Neuron (in vitro differentiated cells): ENCODE measurements around the gene TSPAN18.

Source experiments
- H2AFZ ChIP-seq: one replicate; pipeline ENCODE4 v1.6.1; 2013; ENCODE audit warnings: low read depth, mild to moderate bottlenecking, inconsistent platforms, low read length, moderate library complexity
- H3K27me3 ChIP-seq: one replicate; pipeline ENCODE4 v1.6.1; 2013; ENCODE audit warnings: low read length; ENCODE audit not compliant: insufficient read depth
- H3K36me3 ChIP-seq: one replicate; pipeline ENCODE4 v1.6.1; 2013; ENCODE audit warnings: low read length; ENCODE audit not compliant: insufficient read depth
- H3K4me1 ChIP-seq: one replicate; pipeline ENCODE4 v1.6.1; 2013; ENCODE audit warnings: low read length; ENCODE audit not compliant: insufficient read depth
- H3K4me3 ChIP-seq: 2 replicates; pipeline ENCODE4 v1.5.1; 2013; ENCODE audit warnings: mild to moderate bottlenecking, low read length, moderate library complexity
- H3K9me3 ChIP-seq: one replicate; pipeline ENCODE4 v1.6.1; 2013; ENCODE audit warnings: low read length

Gene TSPAN18

DNA sequence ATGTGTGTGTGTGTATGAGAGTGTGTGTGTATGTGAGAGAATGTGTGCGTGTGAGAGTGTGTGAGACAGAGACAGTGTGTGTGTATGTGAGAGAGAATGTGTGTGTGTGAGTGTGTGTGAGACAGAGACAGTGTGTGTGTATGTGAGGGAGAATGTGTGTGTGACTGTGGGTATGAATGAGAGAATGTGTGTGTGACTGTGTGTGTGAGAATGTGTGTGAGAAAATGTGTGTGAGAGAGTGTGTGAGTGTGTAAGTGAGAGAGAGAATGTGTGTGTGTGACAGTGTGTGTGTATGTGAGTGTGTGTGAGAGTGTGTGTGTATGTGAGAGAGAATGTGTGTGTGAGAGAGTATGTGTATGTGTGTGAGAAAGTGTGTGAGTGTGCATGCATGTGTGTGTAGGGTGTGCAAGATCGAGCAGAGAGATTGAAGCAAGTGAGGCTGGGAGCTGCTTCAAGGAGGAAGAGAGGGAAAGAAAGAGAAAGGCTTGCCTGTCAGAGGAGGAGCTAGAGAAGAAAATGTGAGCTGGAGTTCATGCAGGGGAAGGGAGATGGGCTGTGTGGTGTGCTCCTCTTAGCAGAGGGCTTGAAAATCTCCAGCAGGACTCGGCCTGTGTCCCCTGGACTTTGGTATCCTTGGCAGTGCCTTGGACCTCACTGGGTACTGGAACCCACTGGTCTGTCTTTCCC lies 251.7 kb downstream of the TSPAN18 start:
- Histone ChIP-seq H3K36me3 (no peaks in the 10 kb centered on the region), H3K9me3 (no peaks in the 10 kb centered on the region), H3K4me1 (peaks cover 7% of the 10 kb centered on the region), H2AFZ (no peak overlapping the region), H3K4me3 (no peak overlapping the region), H3K27me3 (peaks cover 5% of the 10 kb centered on the region)

DNA sequence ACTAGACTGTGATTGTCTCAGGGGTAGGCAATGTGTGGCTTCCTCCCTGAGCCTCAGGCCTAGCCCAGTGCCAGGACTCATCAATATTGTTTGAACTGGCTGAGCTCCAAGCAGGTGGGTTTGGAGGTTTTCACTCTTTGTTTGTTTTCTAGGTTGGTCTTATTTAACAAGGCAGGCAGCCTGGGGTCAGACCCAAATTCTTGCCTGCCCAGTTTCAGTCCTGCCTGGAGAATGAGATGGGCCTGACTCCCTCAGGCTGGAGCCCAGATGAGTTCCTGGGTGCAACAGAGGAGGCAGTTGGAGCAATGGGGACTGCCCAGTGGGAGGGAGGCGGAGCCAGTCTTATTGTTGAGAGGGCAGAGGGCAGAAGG lies 252.2 kb downstream of the TSPAN18 start:
- no peaks in the 10 kb centered on the region for H3K9me3 ChIP-seq
- H3K4me1 ChIP-seq, result peaks cover 5% of the 10 kb centered on the region
- H3K4me3 ChIP-seq, result no peak overlapping the region
- H3K36me3 ChIP-seq, result no peaks in the 10 kb centered on the region
- peaks cover 7% of the 10 kb centered on the region for H3K27me3 ChIP-seq
- H2AFZ ChIP-seq, result no peak overlapping the region

DNA sequence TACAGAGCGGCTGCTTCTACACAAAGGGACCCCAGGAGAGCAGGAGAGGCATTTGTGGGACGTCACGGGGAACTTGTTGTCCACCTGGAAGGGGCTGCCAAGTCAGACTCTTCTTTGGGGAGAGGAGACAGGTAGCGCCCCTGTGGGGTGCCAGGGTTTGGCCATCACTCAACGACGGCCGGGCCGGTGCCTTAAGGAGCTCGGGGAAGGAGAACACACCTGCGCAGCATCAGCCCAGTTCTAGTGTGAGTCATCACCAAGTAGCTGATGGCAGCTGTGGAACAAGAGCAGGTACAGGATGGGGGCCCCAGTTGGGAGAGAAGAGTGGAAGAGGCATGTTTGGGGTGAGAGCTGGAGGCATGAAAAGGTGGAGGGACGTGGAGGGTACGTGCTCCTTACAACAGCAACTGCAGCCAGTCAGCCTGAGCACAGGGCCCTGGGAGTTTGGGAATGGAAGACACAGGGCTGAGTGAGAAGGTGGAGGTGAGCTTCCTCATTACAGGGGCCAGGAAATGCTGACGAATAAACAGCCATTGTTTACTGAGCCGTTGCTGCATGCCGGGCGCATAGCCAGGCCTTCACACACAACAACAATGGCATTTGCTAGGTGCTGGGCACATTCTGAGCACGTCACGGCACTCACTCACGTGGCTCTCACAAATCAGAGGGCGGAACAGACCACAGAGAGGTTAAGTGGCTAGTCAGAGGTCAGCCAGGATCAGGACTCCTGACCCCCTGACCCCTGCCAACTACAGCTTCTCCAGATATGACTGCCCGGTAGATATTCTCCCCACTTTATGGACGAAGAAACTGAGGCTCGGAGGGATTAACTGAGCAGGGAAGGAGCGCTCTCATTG lies 253.0 kb downstream of the TSPAN18 start:
- peaks cover 2% of the 10 kb centered on the region for H3K4me1 ChIP-seq
- no peak overlapping the region for H3K4me3 ChIP-seq
- H3K27me3 ChIP-seq, result peaks cover 9% of the 10 kb centered on the region
- H3K9me3 ChIP-seq, result no peaks in the 10 kb centered on the region
- no peak overlapping the region for H2AFZ ChIP-seq
- no peaks in the 10 kb centered on the region for H3K36me3 ChIP-seq

DNA sequence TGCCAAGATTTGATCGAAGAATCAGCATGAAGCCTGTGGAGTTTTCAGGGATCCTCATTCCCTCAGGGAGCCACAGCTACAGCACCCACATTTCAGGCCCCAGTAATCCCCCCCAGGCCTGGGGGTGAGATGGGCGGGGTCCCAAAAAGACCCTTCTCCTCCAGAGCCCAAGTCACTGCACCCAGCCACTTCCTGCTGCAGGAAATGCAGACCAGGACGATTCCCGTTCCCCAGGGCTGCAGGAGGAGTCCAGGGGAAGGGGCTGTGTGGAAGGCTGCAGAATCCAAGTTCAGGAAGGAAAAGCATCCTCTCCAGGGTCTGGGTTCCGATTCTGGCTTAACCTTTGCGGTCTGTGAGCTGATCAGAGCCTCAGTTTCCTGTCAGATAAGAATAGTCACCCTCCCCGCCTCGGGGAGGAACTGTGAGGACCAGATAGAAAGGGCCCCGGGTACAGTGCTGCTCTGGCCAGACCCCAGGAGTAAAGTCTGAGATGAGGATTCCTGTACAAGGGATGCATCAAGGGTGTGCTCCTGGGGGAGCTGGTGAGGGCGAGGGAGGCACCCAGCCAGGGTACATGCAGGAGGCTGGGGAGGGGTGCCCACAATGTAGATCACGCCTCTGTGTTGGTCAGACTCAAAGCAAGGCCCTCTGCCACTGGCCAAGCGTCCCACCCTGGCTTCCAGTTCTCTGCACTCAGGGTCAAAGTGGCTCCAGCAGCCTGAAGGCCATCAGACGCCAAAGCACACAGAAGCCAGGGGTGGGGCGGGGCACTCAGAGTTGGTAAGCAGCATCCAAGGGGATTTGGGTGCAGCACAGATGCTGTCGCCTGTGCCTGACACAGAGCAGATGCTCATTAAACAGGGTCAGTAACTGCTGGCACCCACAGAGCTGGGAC lies 254.0 kb downstream of the TSPAN18 start:
- H3K4me3 ChIP-seq, result no peak overlapping the region
- peaks cover 2% of the 10 kb centered on the region for H3K4me1 ChIP-seq
- H2AFZ ChIP-seq, result no peak overlapping the region
- no peaks in the 10 kb centered on the region for H3K36me3 ChIP-seq
- H3K9me3 ChIP-seq, result no peaks in the 10 kb centered on the region
- peaks cover 17% of the 10 kb centered on the region for H3K27me3 ChIP-seq
